GM18873 (cell line): ENCODE measurements around the gene RAD18.

ENCODE experiments used
- ATAC-seq: cut with Tn5 transposase; IDR thresholded peaks from one replicate; pipeline ENCODE4 v1.9.1; 2021; ENCODE audit warnings: mild to moderate bottlenecking, moderate library complexity, moderate number of reproducible peaks; ENCODE audit not compliant: unreplicated experiment, low FRiP score

RAD18 gene

GRCh38 chr3:8986741-8987140, 23.5 kb upstream of the RAD18 start:
- no peak for ATAC-seq

GRCh38 chr3:8985876-8986275, 22.6 kb upstream of the RAD18 start:
- ATAC-seq: no peak

DNA sequence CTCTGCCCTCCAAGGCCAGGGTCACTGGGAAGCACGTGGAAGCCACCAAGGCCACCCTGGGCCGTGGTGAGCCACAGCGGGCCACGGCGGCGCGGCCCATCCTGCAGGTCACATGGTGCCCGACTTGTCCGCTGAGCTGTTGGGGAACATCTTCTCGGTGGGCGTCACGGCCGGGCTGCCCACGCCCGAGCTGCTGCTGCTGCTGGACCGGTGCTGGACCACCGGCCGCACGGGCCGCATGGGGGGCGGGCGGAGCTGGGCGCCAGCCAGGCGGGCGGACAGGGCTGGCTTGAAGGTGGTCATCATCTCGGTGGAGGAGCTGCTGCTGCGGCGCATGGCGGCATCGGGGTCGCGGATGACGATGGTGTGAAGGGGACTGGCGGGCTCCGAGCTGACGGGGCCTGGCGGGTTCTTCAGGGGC, 22.1 kb upstream of the RAD18 start:
- no peak for ATAC-seq

DNA sequence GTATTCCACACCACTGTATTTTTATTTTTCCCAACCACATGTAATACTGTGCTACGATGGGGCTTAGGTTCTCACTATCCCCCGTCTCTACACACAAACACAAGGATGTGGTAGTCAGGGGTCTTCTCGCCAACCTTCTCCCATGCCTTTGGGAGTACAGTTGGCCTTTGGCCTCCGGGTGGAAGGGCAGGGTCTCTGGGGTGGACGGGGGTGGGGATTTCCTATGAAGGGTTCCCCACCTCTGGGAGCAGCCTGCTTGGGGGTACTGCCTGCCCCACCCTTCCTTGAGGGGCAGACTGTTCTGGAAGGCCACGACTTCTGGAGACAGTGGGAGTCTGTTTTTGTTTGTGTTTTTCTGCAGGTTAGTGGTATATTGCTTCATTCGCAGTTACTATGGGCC, 21.3 kb upstream of the RAD18 start:
- no peak for ATAC-seq

GRCh38 chr3:8984081-8984480, 20.8 kb upstream of the RAD18 start:
- ATAC-seq: no peak

DNA sequence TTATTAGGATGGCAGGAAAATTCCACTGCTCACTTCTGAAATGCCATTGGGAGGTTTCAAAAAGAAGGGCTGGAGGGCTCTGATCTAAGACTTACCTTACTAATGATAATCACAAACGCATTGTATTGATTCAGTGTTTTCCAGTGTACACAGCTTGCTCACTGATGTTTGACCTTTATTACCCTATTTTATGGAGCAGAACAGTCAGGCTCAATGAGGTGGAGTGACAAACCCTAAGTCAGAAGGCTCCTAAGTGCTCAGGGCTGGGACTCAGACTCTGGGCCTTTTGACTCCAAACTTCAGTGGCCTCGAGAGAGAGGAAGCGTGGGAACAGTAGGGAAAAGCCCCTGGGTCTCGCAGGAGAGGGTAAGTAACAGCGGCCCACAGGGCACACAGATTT, 20.3 kb upstream of the RAD18 start:
- no peak for ATAC-seq

- ATAC-seq: no peak
Measured at GRCh38 chr3:8983026-8983425, 19.8 kb upstream of the RAD18 start.

- no peak for ATAC-seq
Measured at GRCh38 chr3:8982509-8982908, 19.2 kb upstream of the RAD18 start.

DNA sequence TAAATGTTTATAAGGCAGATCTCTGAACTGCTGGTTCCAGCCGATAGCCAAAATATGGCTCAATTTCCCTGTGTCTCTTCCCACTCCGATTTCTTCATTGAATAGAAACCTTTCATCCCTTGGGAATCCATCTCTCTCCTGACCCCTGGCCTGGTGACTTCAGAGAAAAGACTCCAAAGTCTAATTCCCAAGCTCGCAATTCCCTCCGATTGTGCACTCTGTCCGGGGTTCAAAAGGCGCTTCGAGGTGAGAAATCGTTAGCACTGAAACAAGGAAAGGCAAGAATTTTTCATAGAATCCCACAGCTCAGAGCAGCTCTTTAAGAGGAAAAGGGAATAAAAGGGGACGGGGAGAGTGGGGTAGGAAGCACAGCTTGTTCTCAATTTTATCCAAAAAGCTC, 18.4 kb upstream of the RAD18 start:
- ATAC-seq: no peak

- ATAC-seq: no peak
Measured at GRCh38 chr3:8981296-8981695, 18.0 kb upstream of the RAD18 start.

- ATAC-seq: no peak
Measured at GRCh38 chr3:8980756-8981257, 17.5 kb upstream of the RAD18 start.

DNA sequence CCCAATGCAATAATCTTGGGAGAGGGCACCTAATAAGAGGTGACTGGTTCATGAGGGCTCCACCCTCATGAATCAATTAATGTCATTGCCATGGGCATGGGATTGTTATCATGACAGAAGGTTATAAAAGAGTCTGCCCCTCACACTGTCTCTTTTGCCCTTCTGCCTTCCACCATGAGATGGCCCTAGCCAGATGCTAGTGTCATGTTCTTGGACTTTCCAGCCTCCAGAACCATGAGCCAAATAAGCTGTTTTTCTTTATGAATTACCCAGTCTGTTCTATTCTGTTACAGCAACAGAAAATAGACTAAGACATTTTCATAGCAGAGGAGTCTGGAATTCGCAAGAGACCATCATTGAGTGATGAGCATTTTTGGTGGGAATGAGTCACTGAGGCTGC, 16.0 kb upstream of the RAD18 start:
- no peak for ATAC-seq

- ATAC-seq: no peak
Measured at GRCh38 chr3:8978551-8978950, 15.3 kb upstream of the RAD18 start.

DNA sequence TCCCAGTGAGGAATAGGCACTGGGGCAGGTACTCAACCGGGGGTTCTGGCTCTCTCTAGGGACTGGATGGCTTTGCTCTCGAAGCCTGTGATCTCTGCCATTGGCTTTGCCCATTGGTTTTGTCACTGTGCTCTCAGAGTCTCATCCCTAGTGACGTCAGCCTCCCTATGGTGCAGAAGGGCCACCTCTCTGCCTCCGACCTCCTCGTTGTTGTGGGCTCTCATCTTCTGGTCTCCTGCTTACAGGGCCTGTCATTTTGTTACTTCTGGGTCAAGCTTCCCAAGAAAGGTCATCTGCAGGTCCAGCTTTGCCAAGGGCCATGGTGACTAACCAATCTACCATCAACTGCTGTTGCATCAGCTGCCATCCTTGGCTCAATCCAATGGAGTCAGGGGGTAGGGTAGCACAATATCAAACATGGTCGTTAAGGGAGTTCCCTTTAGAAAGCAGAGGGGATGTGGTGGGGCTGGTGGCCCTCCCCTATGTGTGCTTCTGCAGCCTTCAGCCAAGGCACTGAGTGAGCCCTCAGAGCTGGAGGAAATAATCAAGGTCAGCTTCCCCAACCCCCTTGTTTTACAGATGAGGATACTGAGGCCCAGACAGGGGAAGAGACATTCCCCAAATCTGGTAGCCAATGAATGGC, 13.4 kb upstream of the RAD18 start:
- ATAC-seq: no peak

DNA sequence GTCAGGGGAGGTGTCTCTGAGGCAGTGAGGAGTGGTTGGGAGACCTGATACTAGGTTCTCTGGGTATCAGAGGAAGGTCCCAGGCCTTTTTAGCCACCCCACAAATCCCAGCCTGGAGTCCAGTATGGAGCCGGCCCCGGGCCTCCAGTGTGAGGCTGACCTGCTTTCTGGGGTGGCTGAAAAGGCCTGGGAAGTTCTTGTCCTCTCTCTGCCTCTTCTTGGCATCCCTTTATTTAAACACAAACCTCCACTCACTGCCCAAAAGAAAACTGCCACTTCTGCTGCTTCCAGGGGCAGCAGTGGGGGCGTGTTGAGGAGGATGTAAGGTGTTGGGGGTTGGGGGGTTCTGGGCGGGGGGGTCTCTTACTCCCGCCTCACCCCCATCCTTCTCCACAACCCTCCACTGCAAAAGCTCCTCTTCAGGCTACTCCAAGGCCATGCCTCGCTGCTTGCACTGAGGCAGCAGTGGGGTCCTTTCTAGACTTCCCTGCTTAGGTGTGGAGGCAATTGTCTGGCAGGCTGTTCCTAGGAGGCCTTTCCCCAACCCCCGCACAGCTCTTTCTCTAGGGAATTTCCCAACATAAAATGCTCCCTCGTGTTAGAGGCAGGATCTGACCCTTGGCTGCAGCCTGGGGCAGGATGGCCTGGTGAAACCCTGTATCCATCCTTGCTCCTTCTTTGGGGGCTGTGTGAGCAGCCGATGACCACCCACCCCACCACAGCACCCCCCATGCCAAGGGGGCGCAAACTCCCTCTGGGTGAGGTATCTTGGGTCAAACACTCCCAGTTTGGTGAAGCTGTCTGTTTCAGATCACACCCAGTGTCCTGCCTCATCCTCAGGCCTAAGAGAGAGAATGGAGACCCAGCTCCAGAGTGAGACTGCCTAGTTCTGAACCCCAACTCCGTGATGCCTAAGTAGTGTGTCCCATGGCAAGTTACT, 12.1 kb upstream of the RAD18 start:
- no peak for ATAC-seq

GRCh38 chr3:8974458-8974857, 11.2 kb upstream of the RAD18 start:
- no peak for ATAC-seq

GRCh38 chr3:8972639-8973038, 9.4 kb upstream of the RAD18 start:
- no peak for ATAC-seq

DNA sequence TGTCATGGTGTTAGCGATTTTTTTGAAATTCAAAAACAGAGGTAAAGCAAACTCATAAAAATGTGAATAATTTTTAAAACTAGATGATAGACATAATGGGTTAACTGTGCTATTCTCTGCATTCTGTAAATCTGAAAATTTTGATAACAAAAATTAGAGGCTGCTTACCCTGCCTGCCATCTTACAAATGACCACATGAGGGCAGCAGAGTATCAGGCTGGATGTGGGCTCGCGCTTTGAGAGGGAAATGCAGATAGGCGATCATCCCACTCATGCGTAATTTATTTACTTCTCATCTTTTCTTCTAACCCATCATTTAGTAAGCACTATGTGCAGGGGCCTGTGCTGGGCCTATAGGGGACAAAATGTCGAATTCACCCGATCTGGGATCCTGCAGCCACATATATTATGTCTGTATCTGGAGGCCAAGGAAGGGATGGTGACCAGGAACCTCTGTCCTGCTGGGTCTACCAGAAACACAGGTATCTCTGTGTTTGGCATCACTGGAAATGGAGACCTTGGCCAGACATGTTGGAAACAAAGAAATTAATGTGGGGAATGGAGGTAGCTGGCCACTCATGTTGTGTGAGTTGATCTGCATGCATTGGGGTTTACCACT, 7.8 kb upstream of the RAD18 start:
- no peak for ATAC-seq

GRCh38 chr3:8969241-8969640, 6.0 kb upstream of the RAD18 start:
- ATAC-seq: no peak

- no peak for ATAC-seq
Measured at GRCh38 chr3:8968375-8968882, 5.2 kb upstream of the RAD18 start.

DNA sequence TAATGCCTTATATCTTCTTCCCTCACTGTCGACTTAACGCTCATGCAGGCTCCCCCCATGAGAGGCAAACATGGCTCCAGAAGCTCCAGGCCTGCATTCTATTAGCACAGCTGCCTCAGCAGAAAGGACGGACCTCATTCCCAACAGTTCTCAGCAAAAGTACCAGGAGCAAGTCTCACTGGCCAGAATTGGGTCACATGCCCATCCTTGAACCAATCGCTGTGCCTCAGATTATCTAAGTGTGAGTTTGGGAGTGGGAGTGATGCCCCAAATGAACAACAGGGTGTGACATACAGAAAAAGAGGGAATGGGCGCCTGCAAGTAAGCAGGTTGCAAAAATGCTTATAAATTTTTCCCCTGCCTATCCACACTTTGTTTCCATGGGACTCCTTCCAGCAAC, 4.3 kb upstream of the RAD18 start:
- no peak for ATAC-seq
